Lower lobe of right lung (tissue), 2 donors: ENCODE data around the gene DAB2IP. TPM values are rescaled to one million over a fixed set of nuclear protein-coding genes. Genes with fewer than 3 reads are reported as not detected.

ENCODE experiments used
- ATAC-seq, 2 donors: fragments of 200-7000 bp; cut with Tn5 transposase; one replicate each; pipeline ENCODE4 v1.9.1; 2020 to 2022; ENCODE audit warnings: mild to moderate bottlenecking in 2 of 2, moderate library complexity in 2 of 2
- DNase-seq: peaks from one replicate; pipeline ENCODE4 v3.0.0-alpha.2; 2020
- H3K27ac ChIP-seq: fragments of 200-600 bp; one replicate; pipeline ENCODE4 v1.8.0; 2022
- H3K27me3 ChIP-seq: fragments of 200-600 bp; one replicate; pipeline ENCODE4 v1.8.0; 2022; ENCODE audit warnings: low read depth
- H3K36me3 ChIP-seq: fragments of 200-600 bp; one replicate; pipeline ENCODE4 v1.8.0; 2022; ENCODE audit warnings: mild to moderate bottlenecking
- H3K4me1 ChIP-seq: fragments of 200-600 bp; one replicate; pipeline ENCODE4 v1.8.0; 2022
- H3K4me3 ChIP-seq: fragments of 200-600 bp; one replicate; pipeline ENCODE4 v1.8.0; 2022; ENCODE audit warnings: mild to moderate bottlenecking
- H3K9me3 ChIP-seq: fragments of 200-600 bp; one replicate; pipeline ENCODE4 v1.8.0; 2022
- CTCF ChIP-seq: fragments of 200-600 bp; IDR thresholded peaks from one replicate; pipeline ENCODE4 v1.8.0; 2022; ENCODE audit warnings: antibody characterized with exemption, mild to moderate bottlenecking
- intact Hi-C: fragments of 100-400 bp; cut with DNase I; formaldehyde crosslinking; loops from one replicate; pipeline ENCODE4 v1.11.0; 2022
- total RNA-seq: library from RNA; stranded (reverse); fragmentation: NEBNext Ultra II Directional; extraction: Animal tissue kit (Norgen Biotek cat#: 25700); gene quantifications from one replicate; pipeline ENCODE4 v1.2.1, GENCODE V29; 2021
- donor health status: DM: no; HTN: yes; CAD: no; lungs with severe emphysema.

DAB2IP gene
- total RNA-seq, 1 donor from 2014 or later: 54.1 TPM

GRCh38 chr9:121718501-121718900, 67.1 kb downstream of the DAB2IP start:
- Histone ChIP-seq H3K4me3 (no peak overlapping the region), H3K27me3 (no peaks in the 10 kb centered on the region), H3K9me3 (no peaks in the 10 kb centered on the region), H3K36me3 (no peaks in the 10 kb centered on the region), H3K27ac (no peak overlapping the region), H3K4me1 (peaks cover 63% of the 10 kb centered on the region)
- intact Hi-C loops: no loop called here
- ATAC-seq (no peak), DNase-seq (no peak)
- no peak for TF ChIP-seq CTCF

GRCh38 chr9:121720311-121721057, 69.0 kb downstream of the DAB2IP start:
- no peak for ATAC-seq
- Histone ChIP-seq H3K9me3 (no peaks in the 10 kb centered on the region), H3K4me3 (no peak overlapping the region), H3K27me3 (no peaks in the 10 kb centered on the region), H3K4me1 (peaks cover 72% of the 10 kb centered on the region), H3K27ac (peak overlapping the region; percentile 44), H3K36me3 (no peaks in the 10 kb centered on the region)
- TF ChIP-seq CTCF: no peak
- DNase-seq: no peak
- intact Hi-C loops: no loop called here

GRCh38 chr9:121721058-121721350, 69.6 kb downstream of the DAB2IP start:
- ATAC-seq: no peak
- Histone ChIP-seq H3K4me3 (no peak overlapping the region), H3K9me3 (no peaks in the 10 kb centered on the region), H3K4me1 (peaks cover 72% of the 10 kb centered on the region), H3K36me3 (no peaks in the 10 kb centered on the region), H3K27me3 (no peaks in the 10 kb centered on the region), H3K27ac (peak overlapping the region; percentile 44)
- intact Hi-C loops: no loop called here
- no peak for TF ChIP-seq CTCF
- no peak for DNase-seq

- ATAC-seq (peak in 1 of 2 donors; percentile 29), DNase-seq (no peak)
- H3K9me3 ChIP-seq: no peaks in the 10 kb centered on the region
- no peaks in the 10 kb centered on the region for H3K36me3 ChIP-seq
- peaks cover 71% of the 10 kb centered on the region for H3K4me1 ChIP-seq
- TF ChIP-seq CTCF: no peak
- no peaks in the 10 kb centered on the region for H3K27me3 ChIP-seq
- intact Hi-C loops: no loop called here
- H3K4me3 ChIP-seq: no peak overlapping the region
- peak overlapping the region; percentile 44 for H3K27ac ChIP-seq
These were observed 70.3 kb downstream of the DAB2IP start for GRCh38 chr9:121721770-121722169.

GRCh38 chr9:121725008-121725775, 73.8 kb downstream of the DAB2IP start:
- Histone ChIP-seq H3K4me1 (peaks cover 96% of the 10 kb centered on the region), H3K36me3 (no peaks in the 10 kb centered on the region), H3K9me3 (no peaks in the 10 kb centered on the region), H3K4me3 (no peak overlapping the region), H3K27me3 (no peaks in the 10 kb centered on the region), H3K27ac (peak overlapping the region; percentile 80)
- peak; percentile 84 for DNase-seq
- TF ChIP-seq CTCF: no peak
- ATAC-seq: peak; percentile 86 to 89
- intact Hi-C loops: no loop called here
